T-helper 1 cell treated with Interleukin-12 subunit alpha and Interleukin-12 subunit beta and Interleukin-4 antibody, amounts not matched to agents 30 ng/mL and 1 ng/mL, for 36 hours (primary cell): ENCODE measurements around the gene UBE2D4. TPM values are rescaled to one million over a fixed set of nuclear protein-coding genes. Genes with fewer than 3 reads are reported as not detected.

Source experiments
- total RNA-seq: library from RNA; stranded (reverse); gene quantifications from 2 replicates; pipeline ENCODE4 v1.2.3, GENCODE V29; 2022

The UBE2D4 gene
- total RNA-seq, 1 donor from 2014 or later = 10.0 TPM

Other genes with a start within 250 kb of the UBE2D4 start
- gene COA1, start 196.9 kb upstream of the UBE2D4 start, total RNA-seq = 57.6 and 60.0 TPM in 2 replicates
- gene BLVRA, start 167.8 kb upstream of the UBE2D4 start, total RNA-seq = 37.2 and 37.6 TPM in 2 replicates
- 71.8 and 74.4 TPM in 2 replicates for gene MRPS24, start 56.9 kb upstream of the UBE2D4 start, total RNA-seq
- 24.1 and 25.1 TPM in 2 replicates for gene URGCP, start 19.8 kb upstream of the UBE2D4 start, total RNA-seq
- 0.12 TPM in 1 of 2 replicates, not detected in the other for gene SPDYE1, start 71.5 kb downstream of the UBE2D4 start, total RNA-seq
- 161 and 165 TPM in 2 replicates for gene DBNL, start 118.3 kb downstream of the UBE2D4 start, total RNA-seq
- gene PGAM2, start 139.1 kb downstream of the UBE2D4 start, total RNA-seq = 0.34 and 0.66 TPM in 2 replicates
- 29.6 and 34.2 TPM in 2 replicates for gene POLM, start 156.1 kb downstream of the UBE2D4 start, total RNA-seq
- 6.1 and 9.0 TPM in 2 replicates for gene AEBP1, start 177.9 kb downstream of the UBE2D4 start, total RNA-seq
- 103 and 107 TPM in 2 replicates for gene POLD2, start 197.1 kb downstream of the UBE2D4 start, total RNA-seq
- not detected in 2 replicates for gene MYL7, start 214.9 kb downstream of the UBE2D4 start, total RNA-seq